HG02623 (cell line): ENCODE results near the gene TFIP11.

ENCODE experiments used
- ATAC-seq: cut with Tn5 transposase; IDR thresholded peaks from one replicate; pipeline ENCODE4 v1.9.1; 2021; ENCODE audit warnings: moderate library complexity; ENCODE audit not compliant: unreplicated experiment

The TFIP11 gene

GRCh38 chr22:26512149-26512793, at the start of gene TFIP11:
TSS of gene TFIP11 (minus strand) at chr22:26512473. CDS start at chr22:26510272, 2,201 bp downstream.
- ATAC-seq, result peak; percentile 86

- no peak for ATAC-seq
Measured at GRCh38 chr22:26561756-26562417, 49.6 kb upstream of the TFIP11 start.

DNA sequence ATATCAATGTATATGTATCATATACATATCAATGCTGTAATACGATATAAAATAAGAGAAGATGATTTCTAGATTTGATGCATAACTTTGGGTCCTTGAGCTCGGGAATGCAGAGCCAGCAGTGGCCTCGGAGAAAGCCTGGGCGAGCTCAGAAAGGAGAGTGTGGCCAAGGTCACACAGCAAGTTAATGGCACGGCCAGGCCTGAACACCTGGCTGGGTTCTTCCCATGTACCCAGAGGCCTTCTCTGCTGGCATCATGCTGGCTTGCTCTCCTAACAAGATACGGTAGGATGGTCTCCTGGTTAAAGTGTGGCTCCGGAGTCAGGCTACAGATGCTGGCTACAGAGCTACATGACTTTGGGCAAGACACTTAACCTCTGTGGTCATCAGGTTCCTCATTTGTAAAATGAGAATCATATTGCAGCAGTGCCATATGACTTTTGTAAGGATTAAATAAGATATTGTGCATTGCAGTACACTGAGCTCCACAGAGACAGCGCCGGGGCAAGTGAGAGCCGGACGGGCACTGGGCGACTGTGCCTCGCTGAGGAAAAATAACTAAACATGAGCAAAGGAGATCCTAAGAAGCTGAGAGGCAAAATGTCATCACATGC, 47.8 kb upstream of the TFIP11 start:
- ATAC-seq, result no peak

GRCh38 chr22:26558248-26558895, 46.1 kb upstream of the TFIP11 start:
- no peak for ATAC-seq

DNA sequence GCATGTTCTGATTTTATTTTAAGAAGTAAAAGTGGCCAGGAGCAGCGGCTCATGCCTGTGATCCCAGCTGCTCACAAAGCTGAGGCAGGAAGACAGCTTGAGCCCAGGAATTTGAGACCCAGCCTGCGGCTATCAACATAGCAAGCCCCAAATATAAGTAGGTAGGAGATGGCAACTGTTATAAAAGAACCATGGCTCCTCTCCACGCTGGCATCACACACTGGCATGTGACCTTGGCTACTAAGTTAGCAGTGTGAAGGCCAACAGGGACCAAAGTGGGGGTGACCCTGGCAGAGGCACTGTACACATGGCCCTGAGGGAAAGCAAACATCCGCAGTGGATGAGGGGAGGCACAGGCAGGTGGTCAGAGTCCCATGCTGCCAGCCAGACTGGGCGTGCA, 44.6 kb upstream of the TFIP11 start:
- ATAC-seq, result no peak

DNA sequence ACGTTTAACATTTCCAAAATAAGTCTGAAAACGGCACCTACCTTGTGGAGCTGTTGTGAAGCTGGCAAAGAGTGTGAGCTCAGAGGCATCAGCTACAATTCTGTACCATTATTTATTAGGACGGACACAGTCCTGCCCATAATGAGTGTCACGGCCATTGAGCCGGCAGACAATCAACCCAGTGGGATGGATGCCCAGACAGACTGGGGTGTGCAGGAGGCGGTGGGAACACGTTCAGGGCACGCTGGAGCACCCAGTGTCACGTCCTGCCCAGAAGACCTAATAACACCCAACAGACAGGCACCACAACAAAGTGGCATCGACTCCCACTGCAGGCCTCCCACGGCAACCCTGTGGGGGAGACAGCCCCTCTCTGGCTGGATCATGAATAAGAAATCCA, 43.2 kb upstream of the TFIP11 start:
- no peak for ATAC-seq

- no peak for ATAC-seq
Measured at GRCh38 chr22:26554956-26555355, 42.7 kb upstream of the TFIP11 start.

DNA sequence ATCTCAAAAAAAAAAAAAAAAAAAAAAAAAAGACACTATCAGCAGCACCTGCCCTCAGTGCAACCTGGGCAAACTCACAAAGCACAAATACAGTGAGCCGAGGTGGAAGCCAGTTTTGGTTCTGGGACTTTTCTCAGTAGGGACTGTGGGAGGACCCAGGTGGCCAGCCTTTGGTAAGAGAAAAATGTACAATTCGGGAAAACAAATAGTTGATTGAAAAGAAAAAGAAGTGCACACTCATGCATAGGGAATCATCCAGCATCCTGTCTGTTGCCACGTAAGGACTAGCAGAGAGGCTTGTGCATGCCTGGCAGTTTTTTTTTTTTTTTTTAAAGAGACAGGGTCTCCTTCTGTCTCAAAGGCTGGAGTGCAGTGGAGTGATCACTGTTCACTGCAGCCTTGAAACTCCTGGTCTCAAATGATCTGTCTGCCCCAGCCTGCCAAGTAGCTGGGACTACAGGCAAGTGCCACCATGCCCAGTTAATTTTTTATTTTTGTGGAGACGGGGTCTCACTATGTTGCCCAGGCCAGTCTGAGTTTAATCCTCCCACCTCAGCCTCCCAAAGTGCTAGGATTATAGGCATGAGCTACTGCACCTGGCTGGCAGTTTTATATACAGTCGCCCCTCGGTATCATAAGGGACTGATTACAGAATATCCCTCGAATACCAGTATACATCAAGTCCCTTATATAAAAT, 40.9 kb upstream of the TFIP11 start:
- no peak for ATAC-seq

GRCh38 chr22:26552466-26552865, 40.2 kb upstream of the TFIP11 start:
- no peak for ATAC-seq

DNA sequence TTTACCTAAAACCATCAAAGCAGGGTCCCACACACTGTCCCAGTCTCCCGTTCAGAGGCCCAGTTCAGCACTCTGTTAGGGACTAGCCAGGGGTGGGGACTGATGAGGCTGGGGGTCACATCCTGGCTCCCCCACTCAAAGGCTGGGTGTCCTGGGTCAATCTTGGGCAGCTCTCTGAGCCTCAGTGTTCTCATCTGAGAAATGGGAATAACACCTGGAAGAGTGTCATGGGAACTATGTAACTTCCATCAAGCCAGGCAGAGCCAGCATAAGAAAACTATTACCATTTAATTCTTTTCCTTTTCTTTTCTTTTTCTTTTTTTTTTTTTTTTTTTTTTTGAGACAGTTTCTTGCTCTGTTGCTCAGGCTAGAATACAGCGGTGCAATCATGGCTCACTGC, 39.3 kb upstream of the TFIP11 start:
- no peak for ATAC-seq

GRCh38 chr22:26550498-26551033, 38.3 kb upstream of the TFIP11 start:
- no peak for ATAC-seq

- no peak for ATAC-seq
Measured at GRCh38 chr22:26549902-26550497, 37.7 kb upstream of the TFIP11 start.

- no peak for ATAC-seq
Measured at GRCh38 chr22:26548984-26549383, 36.7 kb upstream of the TFIP11 start.

GRCh38 chr22:26548303-26548702, 36.0 kb upstream of the TFIP11 start:
- no peak for ATAC-seq

DNA sequence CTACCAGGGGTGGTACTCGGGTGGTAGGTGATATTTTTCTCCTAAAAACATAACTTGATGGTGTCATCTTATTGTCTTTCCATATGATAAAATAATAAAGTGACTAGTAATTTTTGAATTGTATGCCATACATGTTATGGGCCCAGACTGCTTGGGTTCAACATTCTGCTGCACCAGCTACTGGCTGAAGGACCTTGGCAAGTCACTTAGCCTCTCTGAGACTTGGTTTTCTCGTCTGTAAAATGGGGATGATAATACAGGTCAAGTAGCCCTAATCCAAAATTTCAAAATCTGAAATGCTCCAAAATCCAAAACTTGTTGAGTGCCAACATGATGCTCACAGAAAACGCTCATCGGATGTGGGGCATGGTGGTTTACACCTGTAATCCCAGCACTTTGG, 35.6 kb upstream of the TFIP11 start:
- no peak for ATAC-seq

- no peak for ATAC-seq
Measured at GRCh38 chr22:26547426-26547825, 35.2 kb upstream of the TFIP11 start.

- no peak for ATAC-seq
Measured at GRCh38 chr22:26546282-26546681, 34.0 kb upstream of the TFIP11 start.

DNA sequence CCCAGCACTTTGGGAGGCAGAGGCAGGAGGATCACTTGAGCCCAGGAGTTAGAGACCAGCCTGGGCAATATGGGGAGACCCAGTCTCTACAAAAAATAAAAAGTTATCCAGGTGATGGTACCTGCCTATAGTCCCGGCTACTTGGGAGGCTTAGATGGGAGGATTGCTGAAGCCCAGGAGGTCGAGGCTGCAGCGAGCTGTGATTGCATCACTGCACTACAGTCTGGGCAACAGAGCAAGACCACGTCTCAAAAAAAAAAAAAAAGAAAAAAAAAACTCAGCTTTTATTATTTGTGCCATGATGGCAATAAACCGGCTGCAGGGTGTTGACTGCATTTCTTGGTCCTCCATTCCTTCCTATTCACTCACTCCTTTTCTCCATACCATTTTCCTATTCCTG, 33.6 kb upstream of the TFIP11 start:
- ATAC-seq, result no peak

DNA sequence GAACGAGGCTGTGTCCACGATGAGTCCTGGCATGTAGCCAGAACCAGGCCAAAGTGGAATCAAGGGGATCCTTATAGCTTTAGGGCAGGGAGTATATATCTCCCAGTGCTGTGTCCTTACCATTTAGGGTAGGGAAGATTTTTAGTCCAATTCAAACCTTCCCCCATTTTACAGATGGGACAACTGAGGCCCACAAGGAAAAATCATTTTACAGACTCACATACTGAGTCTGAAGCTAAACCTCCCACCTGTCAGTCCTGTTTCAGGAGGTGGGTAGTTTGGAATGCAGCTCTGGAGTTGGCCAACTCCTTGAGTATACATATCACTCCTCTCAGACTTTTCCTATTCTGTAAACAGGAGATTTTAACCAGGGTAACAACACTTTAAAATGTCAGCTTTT, 33.1 kb upstream of the TFIP11 start:
- ATAC-seq, result no peak

GRCh38 chr22:26544489-26544888, 32.2 kb upstream of the TFIP11 start:
- no peak for ATAC-seq

DNA sequence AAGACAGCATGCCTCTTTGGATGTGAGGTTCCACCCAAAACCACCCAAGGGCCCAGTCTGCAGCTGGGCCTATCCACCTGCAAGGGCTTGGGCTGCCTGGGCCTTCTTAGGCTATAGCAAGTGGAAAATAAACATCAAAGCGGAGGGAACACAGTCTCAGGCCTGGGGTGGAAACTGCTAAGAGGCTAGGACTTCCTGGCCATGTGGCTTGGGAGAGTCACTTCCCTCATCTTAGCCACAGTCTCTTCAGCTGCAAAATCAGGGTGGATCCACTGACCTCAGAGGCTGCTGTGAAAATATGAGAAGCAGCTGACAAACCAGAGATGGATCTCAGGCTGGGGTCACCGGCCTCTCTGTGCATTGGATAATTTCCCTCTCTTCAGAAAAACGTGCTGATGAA, 30.6 kb upstream of the TFIP11 start:
- ATAC-seq, result no peak
